Stomach (tissue), 4 donors: ENCODE results near the gene KRTAP4-2.
"Not testable (repeated sequence)": the region's sequence is repeated elsewhere in the genome, so short reads cannot be mapped to it uniquely, and the experiment has no call there.

ENCODE experiments used
- CTCF ChIP-seq, 7 experiments: fragments of 450-650 bp in 4 of 7; fragments of 200-600 bp in 3 of 7; sonication (generic) in 3 of 7; IDR thresholded peaks; one replicate each; pipeline ENCODE4 v1.5.1; 2016 to 2019; ENCODE audit warnings: antibody characterized with exemption in 7 of 7, control low read depth in 2 of 7, mild to moderate bottlenecking in 1 of 7
- POLR2A ChIP-seq, 4 donors: fragments of 450-650 bp; IDR thresholded peaks; one replicate each; pipeline ENCODE4 v1.6.1; 2016; ENCODE audit warnings: antibody characterized with exemption in 4 of 4, control low read depth in 2 of 4, mild to moderate bottlenecking in 1 of 4, moderate library complexity in 1 of 4
- POLR2AphosphoS5 ChIP-seq, 3 donors: sonication (generic); formaldehyde crosslinking; IDR thresholded peaks; one replicate each; pipeline ENCODE4 v1.6.1; 2016; ENCODE audit warnings: antibody characterized with exemption in 3 of 3

- TF ChIP-seq CTCF, POLR2AphosphoS5, POLR2A (IDR thresholded peaks at IDR 0.05): not testable (repeated sequence)
These were observed 48.6 kb upstream of the KRTAP4-2 start, which contains the start of gene KRTAP9-2 for GRCh38 chr17:41226598-41227095.
